Activated CD4-positive, CD25-positive, alpha-beta regulatory T cell treated with anti-CD3 and anti-CD28 coated beads, Interleukin-2, amount 50 U/mL, for 72 hours (primary cell): ENCODE data around the gene SLC66A3.

Source experiments
- DNase-seq: peaks from one replicate; pipeline ENCODE4 v3.0.0; 2021

The SLC66A3 gene

GRCh38 chr2:11140492-11140891, 14.8 kb upstream of the SLC66A3 start:
- DNase-seq = no peak

GRCh38 chr2:11141319-11141718, 13.9 kb upstream of the SLC66A3 start:
- DNase-seq = no peak

- DNase-seq = no peak
Observed at GRCh38 chr2:11142330-11142729, 12.9 kb upstream of the SLC66A3 start.

GRCh38 chr2:11142987-11143386, 12.3 kb upstream of the SLC66A3 start:
- DNase-seq = no peak

GRCh38 chr2:11144077-11144737, 11.1 kb upstream of the SLC66A3 start:
- no peak for DNase-seq

- DNase-seq = no peak
Observed at GRCh38 chr2:11144738-11145079, 10.6 kb upstream of the SLC66A3 start.

- DNase-seq = no peak
Observed at GRCh38 chr2:11145350-11145749, 9.9 kb upstream of the SLC66A3 start.

- DNase-seq = no peak
Observed at GRCh38 chr2:11146076-11146475, 9.2 kb upstream of the SLC66A3 start.

GRCh38 chr2:11147263-11147662, 8.0 kb upstream of the SLC66A3 start:
- DNase-seq = no peak

GRCh38 chr2:11152591-11152990, 2.7 kb upstream of the SLC66A3 start:
- DNase-seq = no peak

GRCh38 chr2:11154016-11154922, 998 bp upstream of the SLC66A3 start:
- no peak for DNase-seq

GRCh38 chr2:11154923-11155380, 315 bp upstream of the SLC66A3 start:
- DNase-seq = peak; percentile 97

- DNase-seq = no peak
Observed at GRCh38 chr2:11156396-11157075, 1.3 kb downstream of the SLC66A3 start.

- DNase-seq = no peak
Observed at GRCh38 chr2:11157296-11157695, 2.0 kb downstream of the SLC66A3 start.

- DNase-seq = no peak
Observed at GRCh38 chr2:11157731-11158130, 2.5 kb downstream of the SLC66A3 start.

- no peak for DNase-seq
Observed at GRCh38 chr2:11158916-11159573, 3.8 kb downstream of the SLC66A3 start.

GRCh38 chr2:11159574-11160170, 4.4 kb downstream of the SLC66A3 start:
- no peak for DNase-seq

- DNase-seq = no peak
Observed at GRCh38 chr2:11160256-11160655, 5.0 kb downstream of the SLC66A3 start.

- no peak for DNase-seq
Observed at GRCh38 chr2:11160731-11161455, 5.6 kb downstream of the SLC66A3 start.

GRCh38 chr2:11161747-11162146, 6.5 kb downstream of the SLC66A3 start:
- no peak for DNase-seq

- no peak for DNase-seq
Observed at GRCh38 chr2:11163439-11164317, 8.4 kb downstream of the SLC66A3 start.
